ENCODE data around the gene ALDH6A1. TPM values are rescaled to one million over a fixed set of nuclear protein-coding genes. Genes with fewer than 3 reads are reported as not detected.

ALDH6A1 gene
- total and polyA plus RNA-seq, 2 of the 8 experiments (the other 6 are each of a cell fraction or from before 2014, with no cell fraction given) = 12.1 to 28.7 TPM

GRCh38 chr14:74035556-74035955 is 48.7 kb downstream of the ALDH6A1 start:
- Histone ChIP-seq H3K56ac (replicated peaks; ENCODE audit: insufficient read length, low read depth, low read length) (no peak overlapping the region), H3K23me2 (ENCODE audit: low read depth, low read length) (no peaks in the 10 kb centered on the region), H3K27ac (ENCODE audit: low read depth, low read length) (no peak overlapping the region), H3K23ac (ENCODE audit: insufficient read length) (no peak overlapping the region), H2AK5ac (ENCODE audit: low read depth, low read length) (no peak overlapping the region), H3K79me1 (ENCODE audit: low read depth, low read length) (no peaks in the 10 kb centered on the region), H4K5ac (ENCODE audit: insufficient read length, low read depth, low read length) (no peak overlapping the region), H2BK5ac (ENCODE audit: low read depth, low read length) (no peak overlapping the region), H3K4me2 (ENCODE audit: insufficient read depth in 1 of 2, low read depth in 2 of 2, low read length in 2 of 2) (no peak overlapping the region), H3K18ac (ENCODE audit: extremely low read depth, low read length) (no peak overlapping the region), H4K20me1 (replicated peaks in 1 of 2; ENCODE audit: control insufficient read depth in 1 of 2, insufficient read depth in 2 of 2, low read length in 2 of 2) (no peaks in the 10 kb centered on the region), H3K4me1 (replicated peaks in 1 of 4; ENCODE audit: control insufficient read depth in 3 of 4, insufficient read depth in 4 of 4, low read length in 3 of 4) (no peaks in the 10 kb centered on the region), H3K4ac (replicated peaks; ENCODE audit: insufficient read length, low read depth, low read length) (no peak overlapping the region), H4K91ac (replicated peaks; ENCODE audit: insufficient read length, low read length) (no peak overlapping the region), H2BK120ac (replicated peaks; ENCODE audit: low read depth, low read length) (no peak overlapping the region), H4K8ac (ENCODE audit: extremely low read depth, insufficient read depth, low read length) (no peak overlapping the region), H3K36me3 (ENCODE audit: control insufficient read depth in 2 of 4, insufficient read depth in 4 of 4, low read length in 3 of 4) (no peaks in the 10 kb centered on the region), H2AFZ (ENCODE audit: low read length) (no peak overlapping the region), H3K4me3 (ENCODE audit: extremely low read depth in 1 of 4, insufficient read depth in 2 of 4, low read depth in 3 of 4, low read length in 4 of 4) (no peak overlapping the region), H2BK12ac (ENCODE audit: low read depth, low read length) (no peak overlapping the region), H2BK20ac (ENCODE audit: low read length) (no peak overlapping the region), H3K27me3 (replicated peaks in 1 of 4; ENCODE audit: control insufficient read depth in 3 of 4, extremely low read depth in 1 of 4, insufficient read depth in 3 of 4, low read length in 3 of 4) (no peaks in the 10 kb centered on the region), H3K9me3 (ENCODE audit: insufficient read depth in 2 of 2, low read depth in 1 of 2, low read length in 1 of 2) (no peaks in the 10 kb centered on the region), H3K9ac (replicated peaks in 1 of 4; ENCODE audit: extremely low read depth in 1 of 4, low read depth in 3 of 4, low read length in 3 of 4) (no peak overlapping the region), H2BK15ac (ENCODE audit: low read length) (no peak overlapping the region), H3K79me2 (ENCODE audit: control insufficient read depth in 1 of 2, insufficient read depth in 2 of 2, low read length in 2 of 2) (no peaks in the 10 kb centered on the region), H3K14ac (ENCODE audit: insufficient read length) (no peak overlapping the region)
- TF ChIP-seq TAF7 (optimal IDR thresholded peaks at IDR 0.05; ENCODE audit: borderline replicate concordance, low read depth, low read length) (no peak), SIX5 (IDR thresholded peaks at IDR 0.05; ENCODE audit: low read depth, low read length) (no peak), YY1 (IDR thresholded peaks at IDR 0.05; ENCODE audit: low read depth, low read length) (no peak), BACH1 (IDR thresholded peaks at IDR 0.05; ENCODE audit: low read length) (no peak), SRF (IDR thresholded peaks at IDR 0.05; ENCODE audit: low read depth, low read length) (no peak), CREB1 (IDR thresholded peaks at IDR 0.05) (no peak), MAX (IDR thresholded peaks at IDR 0.05) (no peak), SIRT6 (IDR thresholded peaks at IDR 0.05; ENCODE audit: low read length) (no peak), EGR1 (IDR thresholded peaks at IDR 0.05; ENCODE audit: borderline replicate concordance, low read depth, low read length) (no peak)
- ChIA-PET CTCF (ENCODE audit: partially characterized antibody) (interaction anchor here (0.6 to 2.7 kb wide), 4 partner anchors 13 to 1928 kb away, joined by 3 to 9 read pairs (median 4); no protein-coding TSS in a partner anchor), POLR2A (ENCODE audit: partially characterized antibody) (no interaction called here)
- DNase-seq (ENCODE audit: low read depth in 1 of 2, low spot score in 2 of 2) = no peak
- WGBS, 2 experiments (ENCODE audit: extremely low coverage in 1 of 2, insufficient coverage in 1 of 2, insufficient read length in 1 of 2, insufficient replicate concordance in 2 of 2, low coverage in 1 of 2, low lambda C conversion rate in 2 of 2, missing lambda C conversion rate in 1 of 2) = 94% methylated on average over 3 of the region's 4 CpGs; no CpG with 5 or more reads in 1 of the 2 experiments
- FAIRE-seq = no peak
